HG02763 (cell line): ENCODE data around the gene OR7D2.

Experiments
- ATAC-seq: cut with Tn5 transposase; IDR thresholded peaks from one replicate; pipeline ENCODE4 v1.9.1; 2021; ENCODE audit warnings: mild to moderate bottlenecking, moderate library complexity; ENCODE audit not compliant: unreplicated experiment

The OR7D2 gene

GRCh38 chr19:9178901-9179300 is at the start of gene OR7D2:
Gene OR7D2, plus strand, starts transcription at chr19:9178979. Its CDS starts 6,803 bp downstream, at chr19:9185782.
- no peak for ATAC-seq

DNA sequence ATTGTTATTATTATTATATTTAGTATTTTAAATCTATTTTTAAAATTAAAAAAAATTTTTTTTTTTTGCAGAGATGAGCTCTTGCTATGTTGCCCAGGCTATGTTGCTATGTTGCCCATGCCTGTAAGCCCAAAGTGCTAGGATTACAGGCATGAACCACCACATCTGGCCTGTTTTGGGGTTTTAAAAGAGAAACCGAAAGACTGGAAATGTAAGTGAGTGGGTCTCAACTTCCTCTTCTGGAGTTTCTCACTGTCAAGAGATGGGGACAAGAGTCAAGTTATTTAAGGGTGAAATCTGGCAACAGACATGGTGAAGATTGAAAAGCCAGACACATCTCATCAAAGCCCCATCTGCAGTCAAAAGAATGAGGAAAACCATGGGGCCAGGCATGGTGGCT is 47.8 kb upstream of the OR7D2 start:
- no peak for ATAC-seq

DNA sequence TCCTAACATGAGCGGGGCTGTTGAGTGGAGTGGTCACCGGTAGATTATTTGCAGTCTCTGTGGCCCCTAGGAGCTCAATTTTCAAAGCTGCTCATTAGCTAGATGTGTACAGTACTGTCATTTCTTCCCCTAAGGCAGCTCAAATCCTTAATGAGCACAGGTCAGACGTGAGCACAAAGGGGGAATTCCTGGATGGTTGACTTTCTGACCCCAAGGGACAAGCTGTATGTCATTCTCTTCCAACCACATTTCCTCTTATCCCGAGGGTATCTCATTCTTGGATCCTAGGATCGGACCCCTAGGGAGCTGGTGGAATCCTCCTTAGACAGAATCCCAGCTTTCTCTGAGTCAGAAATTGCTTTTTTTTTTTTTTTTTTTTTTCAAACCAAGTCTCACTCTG is 46.4 kb upstream of the OR7D2 start:
- ATAC-seq = no peak

DNA sequence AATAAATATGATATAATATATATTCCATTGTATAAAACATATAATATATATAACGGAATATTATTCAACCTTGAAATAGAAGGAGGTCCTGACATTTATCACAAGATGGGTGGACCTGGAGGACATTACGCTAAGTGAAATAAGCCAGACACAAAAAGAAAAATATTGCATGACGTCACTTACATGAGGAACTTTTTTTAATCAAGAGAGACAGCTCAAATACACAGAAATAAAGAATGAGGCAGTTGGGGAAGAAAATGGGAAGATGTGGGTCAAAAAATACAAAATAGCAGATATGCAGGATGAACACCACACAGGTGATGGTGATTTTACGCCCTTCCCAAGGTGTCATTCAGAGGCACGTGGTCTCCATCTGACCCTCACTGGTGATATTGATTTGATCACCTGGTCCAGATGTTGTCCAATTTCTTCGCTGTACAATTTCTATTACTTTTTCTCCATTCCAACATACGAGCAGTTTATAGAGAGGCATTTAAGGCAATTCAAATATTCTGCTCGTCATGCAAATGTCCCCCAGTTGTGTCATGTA is 39.1 kb upstream of the OR7D2 start:
- ATAC-seq = no peak

- peak; percentile 89 for ATAC-seq
These were observed 38.5 kb upstream of the OR7D2 start, which contains the start of gene ZNF317 for GRCh38 chr19:9140159-9140874. Gene ZNF317, plus strand, starts transcription at chr19:9140397. Its CDS starts 15,620 bp downstream, at chr19:9156017.

- ATAC-seq = no peak
These were observed 33.9 kb upstream of the OR7D2 start for GRCh38 chr19:9144920-9145319.

GRCh38 chr19:9146882-9147281 is 31.9 kb upstream of the OR7D2 start:
- ATAC-seq = no peak

- no peak for ATAC-seq
These were observed 30.1 kb upstream of the OR7D2 start for GRCh38 chr19:9148697-9149096.

- no peak for ATAC-seq
These were observed 28.8 kb upstream of the OR7D2 start for GRCh38 chr19:9149997-9150396.

DNA sequence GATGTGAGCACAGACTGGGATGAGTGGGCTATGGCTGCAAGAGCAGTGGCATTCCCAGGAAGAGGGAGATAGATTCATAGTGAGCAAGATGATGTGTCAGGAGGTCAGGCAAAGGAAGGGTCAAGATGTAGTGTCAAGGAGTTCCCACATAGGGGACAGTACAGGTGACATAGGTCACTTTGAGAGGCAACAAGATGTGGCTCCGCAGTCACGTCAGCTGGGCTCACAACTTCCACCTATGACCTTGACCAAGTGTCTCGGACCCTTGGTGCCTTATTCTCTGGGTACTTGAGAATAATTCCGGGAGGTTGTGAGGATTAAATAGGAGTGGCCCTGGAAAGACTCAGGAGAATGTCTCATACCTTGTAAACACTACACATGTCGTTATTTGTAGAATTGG is 28.1 kb upstream of the OR7D2 start:
- ATAC-seq = no peak

DNA sequence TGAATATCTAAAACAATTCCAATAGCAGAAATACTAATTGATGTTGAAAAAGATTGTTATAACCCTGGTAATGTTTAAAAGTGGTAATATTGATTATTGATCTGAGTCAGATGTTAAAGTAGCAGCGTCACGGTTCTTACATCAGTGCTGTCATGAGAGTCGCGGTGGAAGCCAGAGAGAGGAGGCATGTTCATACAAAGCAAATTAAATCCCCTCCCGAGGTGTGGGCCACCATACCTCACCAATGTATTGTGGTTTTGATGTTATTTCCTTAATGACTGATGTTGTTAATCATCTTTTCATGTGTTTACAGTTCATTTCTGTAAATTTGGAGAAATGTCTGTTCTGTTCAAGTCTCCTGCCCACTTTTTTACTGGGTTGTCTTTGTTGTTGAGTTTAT is 27.4 kb upstream of the OR7D2 start:
- ATAC-seq = no peak

- ATAC-seq = no peak
These were observed 23.2 kb upstream of the OR7D2 start for GRCh38 chr19:9155591-9155990.

- no peak for ATAC-seq
These were observed 22.5 kb upstream of the OR7D2 start for GRCh38 chr19:9156304-9156703.

DNA sequence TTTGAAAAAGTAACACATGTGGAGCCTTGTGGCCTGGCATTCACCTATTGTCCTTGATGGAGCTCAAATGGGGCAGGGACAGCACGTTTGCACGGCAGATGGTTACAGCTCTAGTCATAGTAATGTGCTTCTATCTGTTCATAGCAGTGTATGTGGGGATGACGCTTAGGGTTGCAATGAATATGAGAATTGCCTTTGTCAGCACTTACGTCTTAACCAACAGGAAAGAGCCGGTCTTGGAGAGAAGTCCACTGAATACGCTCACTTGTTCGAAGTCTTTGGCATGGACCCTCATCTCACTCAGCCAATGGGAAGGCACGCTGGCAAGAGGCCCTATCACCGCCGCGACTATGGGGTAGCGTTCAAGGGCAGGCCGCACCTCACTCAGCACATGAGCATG is 18.9 kb upstream of the OR7D2 start:
- ATAC-seq = no peak

GRCh38 chr19:9161427-9161826 is 17.4 kb upstream of the OR7D2 start:
- ATAC-seq = no peak

DNA sequence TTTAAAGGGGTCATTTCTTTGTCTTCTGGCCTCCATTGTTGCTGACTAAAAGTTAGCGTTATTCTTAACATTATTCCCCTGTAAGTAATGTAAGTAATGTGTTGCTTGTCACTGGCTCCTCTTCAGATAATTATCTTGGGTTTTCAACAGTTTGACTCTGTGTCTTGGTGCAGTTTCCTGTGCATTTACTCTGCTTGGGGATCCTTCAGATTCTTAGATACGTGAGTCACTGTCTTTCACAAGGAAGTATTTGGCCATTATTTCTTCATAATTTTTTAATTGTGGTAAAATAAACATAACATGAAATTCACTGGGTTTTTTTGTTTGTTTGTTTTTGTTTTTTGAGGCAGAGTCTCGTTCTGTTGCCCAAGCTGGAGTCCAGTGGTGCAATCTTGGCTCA is 13.5 kb upstream of the OR7D2 start:
- no peak for ATAC-seq

- no peak for ATAC-seq
These were observed 11.9 kb upstream of the OR7D2 start for GRCh38 chr19:9166846-9167245.

DNA sequence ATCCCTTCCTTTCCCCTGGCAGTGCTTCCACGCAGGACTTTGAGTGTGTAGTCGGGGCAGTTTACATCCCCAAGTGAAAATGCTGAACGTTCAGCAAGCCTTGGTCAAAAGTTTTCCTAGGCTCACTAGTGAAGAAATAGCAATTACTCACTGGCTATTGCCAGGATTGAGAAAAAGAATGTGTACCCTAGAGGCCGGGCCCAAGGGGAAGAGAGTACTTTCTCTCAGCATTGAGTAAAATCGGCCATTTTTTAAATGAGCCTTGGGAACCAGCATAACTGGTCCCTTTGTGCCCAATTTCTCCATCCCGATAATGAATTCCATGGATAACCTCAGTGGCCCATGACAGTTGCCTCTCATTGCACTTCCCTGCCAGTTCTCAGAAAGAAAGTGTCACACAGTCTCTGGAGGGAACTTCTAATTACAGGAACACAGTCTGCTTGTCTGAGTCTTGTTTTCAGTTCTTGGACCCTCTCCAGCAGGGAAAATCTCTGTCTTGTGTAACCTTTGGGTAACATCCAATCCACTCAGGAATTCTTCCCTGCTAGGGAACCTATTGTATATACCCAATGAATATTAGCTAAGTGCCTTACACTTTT is 7.3 kb upstream of the OR7D2 start:
- ATAC-seq = no peak

DNA sequence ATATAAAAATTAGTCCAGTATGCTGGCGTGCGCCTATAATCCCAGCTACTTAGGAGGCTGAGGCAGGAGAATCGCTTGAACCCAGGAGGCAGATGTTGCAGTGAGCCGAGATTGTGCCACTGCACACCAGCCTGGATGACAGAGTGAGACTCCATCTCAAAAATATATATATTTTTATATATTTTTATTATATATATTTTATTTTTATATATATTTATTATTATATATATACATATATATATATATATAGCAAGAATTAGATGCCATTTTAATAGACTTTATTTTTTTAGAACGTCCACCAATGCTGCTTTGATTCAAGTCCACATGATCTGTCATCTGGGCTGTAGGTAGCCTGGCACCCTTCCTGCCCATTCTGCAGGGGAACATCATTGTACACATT is 3.5 kb upstream of the OR7D2 start:
- ATAC-seq = no peak

- ATAC-seq = no peak
These were observed 4.2 kb downstream of the OR7D2 start for GRCh38 chr19:9183000-9183399.

- no peak for ATAC-seq
These were observed 8.4 kb downstream of the OR7D2 start for GRCh38 chr19:9187191-9187590.

GRCh38 chr19:9189535-9189934 is 10.8 kb downstream of the OR7D2 start:
- ATAC-seq = no peak
